Pancreas (tissue), 10 donors: ENCODE data around the gene HS6ST1. TPM values are rescaled to one million over a fixed set of nuclear protein-coding genes. Genes with fewer than 3 reads are reported as not detected.

Experiments used
- ATAC-seq, 4 donors: fragments of 200-7000 bp; cut with Tn5 transposase; one replicate each; pipeline versions ENCODE4 v1.8.0 to v1.9.1; 2020; ENCODE audit warnings: mild to moderate bottlenecking in 4 of 4, moderate library complexity in 4 of 4
- DNase-seq, 6 donors: peaks; one replicate each; pipeline ENCODE4 v3.0.0-alpha.2; 2020
- FAIRE-seq: peaks from 2 replicates; lab custom pipeline; 2012; peaks lifted over from hg19 to GRCh38; lab: Jason Lieb, UNC
- H3K27ac ChIP-seq, 4 donors: fragments of 200-600 bp; sonication (generic); 1 replicate in 3 of 4; 2 replicates in 1 of 4; pipeline versions ENCODE4 v1.5.0 to v1.8.0; 2020
- H3K27me3 ChIP-seq, 4 donors: fragments of 200-600 bp; one replicate each; pipeline ENCODE4 v1.8.0; 2021
- H3K36me3 ChIP-seq, 3 donors: fragments of 200-600 bp; sonication (generic) in 1 of 3; one replicate each; pipeline versions ENCODE4 v1.5.0 to v1.8.0; 2020 to 2021
- H3K4me1 ChIP-seq, 3 donors: fragments of 200-600 bp; one replicate each; pipeline ENCODE4 v1.8.0; 2021
- H3K4me3 ChIP-seq, 4 donors: fragments of 200-600 bp; sonication (generic) in 2 of 4; one replicate each; pipeline versions ENCODE4 v1.5.0 to v1.8.0; 2020 to 2021
- H3K9me3 ChIP-seq, 4 donors: fragments of 200-600 bp; one replicate each; pipeline ENCODE4 v1.8.0; 2021
- CTCF ChIP-seq, 4 donors: fragments of 200-600 bp; sonication (generic) in 3 of 4; IDR thresholded peaks; one replicate each; pipeline versions ENCODE4 v1.5.0 to v1.8.0; 2021; ENCODE audit warnings: antibody characterized with exemption in 4 of 4
- WGBS, 2 donors: extraction: QIAGEN DNeasy Blood & Tissue Kit; methylation state at CpG; one replicate each; pipeline ENCODE4 v1.1.7; 2013; 5-methylcytosine and 5-hydroxymethylcytosine counted together
- intact Hi-C, 3 donors: fragments of 100-400 bp; cut with DNase I; formaldehyde crosslinking; loops; one replicate each; pipeline versions ENCODE4 v1.11.1 to v1.14.2; 2022
- polyA plus RNA-seq, 2 donors: library from polyadenylated mRNA; stranded (reverse); fragments of 200-250 nt; gene quantifications; one replicate each; pipeline ENCODE4 v1.2.3, GENCODE V29; 2013
- total RNA-seq, 6 donors: library from RNA; stranded (reverse); fragmentation: NEBNext Ultra II Directional in 4 of 6; extraction: Animal tissue kit (Norgen Biotek cat#: 25700) in 4 of 6; gene quantifications; one replicate each; pipeline versions ENCODE4 v1.2.1 to v1.2.4, GENCODE V29; 2021 to 2023
- donor health status: healthy with polysubstance abuse.
- donor health status: DM: no; HTN: no; CAD: no; lungs with moderate emphysema.
- donor health status: DM: no; HTN: no; CAD: no.
- donor health status: control.
- donor health status: control.
- donor health status: Bipolar disorder and iron deficiency.
- donor health status: DM: yes; HTN: yes; CAD: no.
- donor health status: DM: no; HTN: no; CAD: no.
- donor health status: DM: no; HTN: no; CAD: no.
- donor health status: DM: yes; HTN: yes; CAD: no.

HS6ST1 gene
- total and polyA plus RNA-seq, 8 donors: 20.7 to 47.8 (median 25.5) TPM

- peak overlapping the region; percentile 6 to 54 (median 46) for H3K27ac ChIP-seq
- ATAC-seq: peak; percentile 59 to 73 (median 68)
- FAIRE-seq: no peak
- H3K9me3 ChIP-seq: no peaks in the 10 kb centered on the region
- H3K4me1 ChIP-seq: peaks cover 32 to 54% (median 39%) of the 10 kb centered on the region in 3 donors
- no peak overlapping the region for H3K4me3 ChIP-seq
- 17 to 22% methylated on average over 19 of the region's 19 CpGs for WGBS, 2 donors
- H3K36me3 ChIP-seq: no peaks in the 10 kb centered on the region
- H3K27me3 ChIP-seq: no peaks in the 10 kb centered on the region
- no peak for TF ChIP-seq CTCF (IDR thresholded peaks at IDR 0.05)
- intact Hi-C loops: loop anchor here in 1 of 3 donors (10.0 kb wide), 1 partner anchor 135 kb away; no protein-coding TSS in a partner anchor
- DNase-seq: peak; percentile 68 to 89 (median 76)
These were observed 9.2 kb downstream of the HS6ST1 start for GRCh38 chr2:128309280-128310093.

DNA sequence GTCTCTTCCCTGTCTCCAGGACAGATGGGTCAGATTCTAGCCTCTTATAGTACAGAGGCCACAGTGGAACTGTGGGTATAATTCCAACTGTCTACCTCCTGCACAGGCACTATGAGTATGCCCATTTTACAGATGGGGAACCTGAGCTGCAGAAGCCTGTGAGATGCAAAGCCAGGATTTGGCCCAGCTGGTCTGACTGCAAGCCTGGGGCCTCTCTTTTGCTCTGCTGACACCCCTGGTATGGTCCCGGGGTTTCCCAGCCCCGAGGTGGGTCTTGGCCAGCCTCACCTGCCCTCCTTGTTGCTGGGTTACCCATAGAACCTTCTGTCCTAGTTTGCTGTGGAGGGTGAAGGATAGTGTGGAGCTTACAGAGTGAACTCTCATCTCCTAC is 9.8 kb downstream of the HS6ST1 start:
- H3K27me3 ChIP-seq: no peaks in the 10 kb centered on the region
- no peak for FAIRE-seq
- H3K4me3 ChIP-seq: no peak overlapping the region
- H3K27ac ChIP-seq: peak overlapping the region in 3 of 4 donors; percentile 44 to 54 (median 48)
- H3K36me3 ChIP-seq: no peaks in the 10 kb centered on the region
- H3K4me1 ChIP-seq: peaks cover 32 to 48% (median 39%) of the 10 kb centered on the region in 3 donors
- 69 to 79% methylated on average over 2 of the region's 2 CpGs for WGBS, 2 donors
- TF ChIP-seq CTCF (IDR thresholded peaks at IDR 0.05): no peak
- intact Hi-C loops: loop anchor here in 1 of 3 donors (10.0 kb wide), 1 partner anchor 134 kb away; no protein-coding TSS in a partner anchor
- no peak for ATAC-seq
- peak in 5 of 6 donors; percentile 1 to 42 (median 11) for DNase-seq
- H3K9me3 ChIP-seq: no peaks in the 10 kb centered on the region

DNA sequence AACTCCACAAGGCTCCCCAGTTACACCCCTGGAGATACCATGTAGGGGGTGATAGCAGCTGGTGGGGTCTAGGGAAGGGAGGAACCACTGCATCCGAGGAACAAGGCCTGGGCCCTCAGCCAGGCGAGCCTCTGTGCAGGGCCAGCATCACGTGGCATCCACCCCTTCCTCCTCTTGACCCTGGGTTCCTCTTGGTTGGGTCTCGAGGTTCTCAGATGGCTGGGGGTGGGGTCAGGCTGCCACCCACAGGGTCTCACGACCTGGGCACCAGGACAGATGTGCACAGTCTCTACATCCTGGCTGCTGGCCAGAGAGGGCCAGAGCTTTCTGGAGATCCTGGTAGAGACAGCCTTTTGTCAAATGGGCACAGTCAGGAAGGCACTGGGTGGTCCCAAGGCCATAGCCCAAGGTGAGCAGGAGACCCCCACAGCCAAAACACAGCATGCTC is 10.4 kb downstream of the HS6ST1 start:
- Histone ChIP-seq H3K36me3 (no peaks in the 10 kb centered on the region), H3K9me3 (no peaks in the 10 kb centered on the region), H3K27me3 (no peaks in the 10 kb centered on the region), H3K4me3 (no peak overlapping the region), H3K27ac (no peak overlapping the region), H3K4me1 (peaks cover 32 to 46% (median 39%) of the 10 kb centered on the region in 3 donors)
- intact Hi-C loops: loop anchor here in 1 of 3 donors (10.0 kb wide), 1 partner anchor 134 kb away; no protein-coding TSS in a partner anchor
- WGBS, 2 donors: 52 to 54% methylated on average over 5 of the region's 5 CpGs
- FAIRE-seq (no peak), ATAC-seq (no peak), DNase-seq (peak; percentile 4 to 56 (median 38))
- no peak for TF ChIP-seq CTCF (IDR thresholded peaks at IDR 0.05)

DNA sequence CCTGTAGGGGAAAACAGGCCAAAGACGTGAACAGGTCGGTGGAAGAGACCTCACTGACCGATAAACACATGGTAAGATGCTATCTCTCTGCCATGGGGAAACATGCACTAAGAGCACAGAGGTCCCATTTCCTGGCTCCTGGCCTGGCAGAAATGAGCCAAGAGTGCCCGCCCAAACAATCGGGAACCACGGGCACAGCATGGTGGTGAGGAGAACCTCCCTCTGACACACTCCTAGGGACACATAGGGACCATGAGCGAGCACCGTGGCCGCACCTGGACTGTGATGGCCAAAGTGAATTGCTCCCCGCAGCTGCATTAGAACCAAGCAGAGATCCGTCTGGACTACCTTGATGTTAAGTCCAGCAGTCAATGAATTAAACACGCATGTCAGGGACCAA is 11.1 kb downstream of the HS6ST1 start:
- WGBS, 2 donors: 82 to 85% methylated on average over 12 of the region's 12 CpGs
- no peaks in the 10 kb centered on the region for H3K36me3 ChIP-seq
- H3K4me1 ChIP-seq: peaks cover 32 to 46% (median 39%) of the 10 kb centered on the region in 3 donors
- DNase-seq: peak; percentile 1 to 51 (median 9)
- no peak for ATAC-seq
- H3K9me3 ChIP-seq: no peaks in the 10 kb centered on the region
- intact Hi-C loops: loop anchor here in 1 of 3 donors (10.0 kb wide), 1 partner anchor 133 kb away; no protein-coding TSS in a partner anchor
- H3K27ac ChIP-seq: no peak overlapping the region
- H3K4me3 ChIP-seq: no peak overlapping the region
- TF ChIP-seq CTCF (IDR thresholded peaks at IDR 0.05): no peak
- FAIRE-seq: no peak
- H3K27me3 ChIP-seq: no peaks in the 10 kb centered on the region
